ENCODE data around the gene PASK.

- TF ChIP-seq EZH2 (IDR thresholded peaks at IDR 0.05) (no peak), POLR2AphosphoS5 (IDR thresholded peaks at IDR 0.05; ENCODE audit: borderline replicate concordance, low read depth, low read length) (no peak), FOXP2 (optimal IDR thresholded peaks at IDR 0.05; ENCODE audit: control extremely low read depth, extremely low read length, insufficient read depth) (no peak)
Measured at GRCh38 chr2:241123816-241124536, 25.3 kb downstream of the PASK start.
